HG03520 (cell line): ENCODE data around the gene SESN1.

Source experiments
- ATAC-seq: cut with Tn5 transposase; IDR thresholded peaks from one replicate; pipeline ENCODE4 v1.9.1; 2021; ENCODE audit warnings: mild to moderate bottlenecking, moderate library complexity; ENCODE audit not compliant: unreplicated experiment

Gene SESN1

GRCh38 chr6:109031416-109031815, 63.2 kb downstream of the SESN1 start:
- no peak for ATAC-seq

GRCh38 chr6:109029313-109029712, 65.3 kb downstream of the SESN1 start:
- ATAC-seq: no peak

- no peak for ATAC-seq
Measured at GRCh38 chr6:109028439-109028838, 66.2 kb downstream of the SESN1 start.

- ATAC-seq: no peak
Measured at GRCh38 chr6:109027964-109028363, 66.7 kb downstream of the SESN1 start.

- no peak for ATAC-seq
Measured at GRCh38 chr6:109025639-109026038, 69.0 kb downstream of the SESN1 start.

- no peak for ATAC-seq
Measured at GRCh38 chr6:109024784-109025183, 69.9 kb downstream of the SESN1 start.

GRCh38 chr6:109024368-109024767, 70.3 kb downstream of the SESN1 start:
- no peak for ATAC-seq

- no peak for ATAC-seq
Measured at GRCh38 chr6:109023356-109023925, 71.2 kb downstream of the SESN1 start.

GRCh38 chr6:109021870-109022269, 72.8 kb downstream of the SESN1 start:
- ATAC-seq: no peak

- ATAC-seq: no peak
Measured at GRCh38 chr6:109019911-109020310, 74.7 kb downstream of the SESN1 start.

- ATAC-seq: no peak
Measured at GRCh38 chr6:109015176-109015575, 79.5 kb downstream of the SESN1 start.

GRCh38 chr6:109014606-109015005, 80.0 kb downstream of the SESN1 start:
- no peak for ATAC-seq

GRCh38 chr6:109013656-109014305, 80.9 kb downstream of the SESN1 start:
- ATAC-seq: no peak

GRCh38 chr6:109010705-109011102, 83.9 kb downstream of the SESN1 start:
- ATAC-seq: no peak

- ATAC-seq: no peak
Measured at GRCh38 chr6:109009962-109010704, 84.5 kb downstream of the SESN1 start.

- ATAC-seq: peak; percentile 90
Measured at GRCh38 chr6:109009236-109009961, 85.2 kb downstream of the SESN1 start.

- ATAC-seq: peak; percentile 9
Measured at GRCh38 chr6:109008537-109009235, 86.0 kb downstream of the SESN1 start.

- ATAC-seq: peak; percentile 38
Measured at GRCh38 chr6:109008054-109008453, 86.6 kb downstream of the SESN1 start.

GRCh38 chr6:109007521-109007920, 87.1 kb downstream of the SESN1 start:
- no peak for ATAC-seq

GRCh38 chr6:109006818-109007217, 87.8 kb downstream of the SESN1 start:
- ATAC-seq: no peak

- ATAC-seq: no peak
Measured at GRCh38 chr6:109002882-109003281, 91.8 kb downstream of the SESN1 start.
